GM23338 (cell line): Measurements from ENCODE around the gene CAMK2N2. TPM values are rescaled to one million over a fixed set of nuclear protein-coding genes. Genes with fewer than 3 reads are reported as not detected.

ENCODE experiments used
- ATAC-seq: fragments of 200-7000 bp; cut with Tn5 transposase; 3 replicates; pipeline ENCODE4 v1.9.1; 2020
- DNase-seq: peaks from one replicate; pipeline ENCODE4 v3.0.0-alpha.2; 2015; ENCODE audit warnings: low spot score
- H2AFZ ChIP-seq: fragments of 200-600 bp; sonication (generic); 2 replicates; pipeline ENCODE4 v1.8.0; 2016; ENCODE audit warnings: antibody characterized with exemption, mild to moderate bottlenecking, moderate library complexity
- H3F3A ChIP-seq: fragments of 200-600 bp; sonication (generic); replicated peaks from 2 replicates; pipeline ENCODE4 v1.8.0; 2017; ENCODE audit warnings: antibody characterized with exemption, mixed run types, low read depth
- H3K27ac ChIP-seq: fragments of 200-600 bp; sonication (generic); 2 replicates; pipeline ENCODE4 v1.6.1; 2016; ENCODE audit warnings: low read depth
- H3K27me3 ChIP-seq: fragments of 200-600 bp; sonication (generic); 2 replicates; pipeline ENCODE4 v1.8.0; 2016; ENCODE audit warnings: mild to moderate bottlenecking, mixed run types, moderate library complexity; ENCODE audit not compliant: insufficient read depth
- H3K36me3 ChIP-seq: fragments of 200-600 bp; sonication (generic); 2 replicates; pipeline ENCODE4 v1.8.0; 2016; ENCODE audit warnings: mild to moderate bottlenecking; ENCODE audit not compliant: insufficient read depth
- H3K4me1 ChIP-seq: fragments of 200-600 bp; sonication (generic); 2 replicates; pipeline ENCODE4 v1.8.0; 2016; ENCODE audit warnings: mild to moderate bottlenecking, moderate library complexity; ENCODE audit not compliant: insufficient read depth
- H3K4me2 ChIP-seq: fragments of 200-600 bp; sonication (generic); 2 replicates; pipeline ENCODE4 v1.7.1; 2017; ENCODE audit warnings: mixed run types
- H3K4me3 ChIP-seq: fragments of 200-600 bp; sonication (generic); 2 replicates; pipeline ENCODE4 v1.6.1; 2016; ENCODE audit warnings: mixed run types
- H3K79me2 ChIP-seq: fragments of 200-600 bp; sonication (generic); replicated peaks from 2 replicates; pipeline ENCODE4 v1.8.0; 2017; ENCODE audit warnings: mild to moderate bottlenecking; ENCODE audit not compliant: insufficient read depth
- H3K9me2 ChIP-seq: fragments of 200-600 bp; sonication (generic); 2 replicates; pipeline ENCODE4 v1.8.0; 2017; ENCODE audit not compliant: insufficient read depth
- H4K20me1 ChIP-seq: fragments of 200-600 bp; sonication (generic); replicated peaks from 2 replicates; pipeline ENCODE4 v1.8.0; 2017; ENCODE audit warnings: mild to moderate bottlenecking; ENCODE audit not compliant: insufficient read depth
- H3K27ac Mint-ChIP-seq: 2 replicates; pipeline ENCODE4 v1.8.0; 2020; ENCODE audit warnings: inconsistent platforms, mild to moderate bottlenecking, moderate library complexity, mixed read lengths
- H3K27me3 Mint-ChIP-seq: 3 replicates; pipeline ENCODE4 v1.8.0; 2022; ENCODE audit warnings: low read depth, mild to moderate bottlenecking, moderate library complexity, mixed read lengths, inconsistent platforms; ENCODE audit not compliant: insufficient read depth, poor library complexity
- H3K36me3 Mint-ChIP-seq: 3 replicates; pipeline ENCODE4 v1.8.0; 2021; ENCODE audit warnings: low read depth, mild to moderate bottlenecking, inconsistent platforms, moderate library complexity, mixed read lengths
- H3K4me1 Mint-ChIP-seq: 3 replicates; pipeline ENCODE4 v1.8.0; 2020; ENCODE audit warnings: mild to moderate bottlenecking, inconsistent platforms, mixed read lengths
- H3K4me3 Mint-ChIP-seq: 3 replicates; pipeline ENCODE4 v1.8.0; 2021; ENCODE audit warnings: moderate library complexity, mild to moderate bottlenecking, inconsistent platforms, mixed read lengths
- H3K9me3 Mint-ChIP-seq: 3 replicates; pipeline ENCODE4 v1.8.0; 2020; ENCODE audit warnings: moderate library complexity, mild to moderate bottlenecking, inconsistent platforms, mixed read lengths
- CREB1 ChIP-seq: fragments of 250-450 bp; sonication (Bioruptor Pico); IDR thresholded peaks from 2 replicates; pipeline ENCODE4 v1.5.0; 2020; ENCODE audit warnings: low read depth, mild to moderate bottlenecking, moderate library complexity
- CTCF ChIP-seq, 2 experiments: fragments of 200-600 bp in 1 of 2; sonication (generic) in 1 of 2; conservative IDR thresholded peaks; 2 replicates each; pipeline versions ENCODE4 v1.5.1 to v1.6.1; 2016 to 2017; ENCODE audit warnings: antibody characterized with exemption in 2 of 2, low read depth in 2 of 2, mild to moderate bottlenecking in 2 of 2, moderate library complexity in 1 of 2
- ETS1 ChIP-seq: IDR thresholded peaks from 2 replicates; pipeline ENCODE4 v1.6.1; 2016; ENCODE audit warnings: antibody characterized with exemption
- EZH2 ChIP-seq: fragments of 200-600 bp; sonication (generic); IDR thresholded peaks from one replicate; pipeline ENCODE4 v1.8.0; 2017; ENCODE audit warnings: antibody characterized with exemption, mild to moderate bottlenecking, low read depth; ENCODE audit not compliant: unreplicated experiment
- EZH2phosphoT487 ChIP-seq: fragments of 200-600 bp; sonication (generic); IDR thresholded peaks from one replicate; pipeline ENCODE4 v1.8.1; 2018; ENCODE audit warnings: antibody characterized with exemption; ENCODE audit not compliant: unreplicated experiment
- REST ChIP-seq: IDR thresholded peaks from one replicate; pipeline ENCODE4 v1.6.1; 2018; ENCODE audit warnings: antibody characterized with exemption; ENCODE audit not compliant: unreplicated experiment
- ZNF114 ChIP-seq: fragments of 250-450 bp; sonication (Bioruptor Pico); IDR thresholded peaks from 2 replicates; pipeline ENCODE4 v1.5.0; 2020; ENCODE audit warnings: mild to moderate bottlenecking, moderate library complexity
- ZNF331 ChIP-seq: fragments of 250-450 bp; sonication (Bioruptor Pico); IDR thresholded peaks from 2 replicates; pipeline ENCODE4 v1.5.0; 2020; ENCODE audit warnings: low read depth, mild to moderate bottlenecking, moderate library complexity
- polyA plus RNA-seq: library from polyadenylated mRNA; unstranded; fragments of >200 nt; fragmentation: Nextera tagmentation; extraction: Ambion mirVana; gene quantifications from 2 replicates; pipeline ENCODE4 v1.2.1, GENCODE V29; 2016
- total RNA-seq: library from RNA; depleted of rRNA; stranded (reverse); fragments of >200 nt; shearing (Covaris generic); gene quantifications from 2 replicates; pipeline ENCODE4 v1.2.3, GENCODE V29; 2014

Gene CAMK2N2
- total and polyA plus RNA-seq, 2 experiments from 2014 or later = 0.32 to 1.3 TPM

GRCh38 chr3:184259878-184260723, 1.3 kb downstream of the CAMK2N2 start (continued):
- TF ChIP-seq ETS1 = no peak
- TF ChIP-seq CREB1 (CRISPR knock-in tag) = no peak
- TF ChIP-seq EZH2 = peak; percentile 77

- H3K4me2 ChIP-seq = peak overlapping the region; percentile 69; the same call in 1 of the 2 replicates
- peaks cover 3% of the 10 kb centered on the region; the same call in 1 of the 2 replicates for H3K4me1 ChIP-seq
- peaks cover 55% of the 10 kb centered on the region for H3K27me3 Mint-ChIP-seq
- no peaks in the 10 kb centered on the region for H3K9me2 ChIP-seq
- H3K27me3 ChIP-seq = peaks cover 66% of the 10 kb centered on the region
- H3K4me1 Mint-ChIP-seq = peaks cover 14% of the 10 kb centered on the region
- H4K20me1 ChIP-seq = peaks cover 24% of the 10 kb centered on the region
- peak overlapping the region; percentile 41; the same call in 1 of the 2 replicates for H3K4me3 ChIP-seq
- no peak overlapping the region for H3K27ac Mint-ChIP-seq
- H3K79me2 ChIP-seq = no peaks in the 10 kb centered on the region
- ATAC-seq = no peak
- H2AFZ ChIP-seq = no peak overlapping the region
- H3K36me3 Mint-ChIP-seq = peaks cover 8% of the 10 kb centered on the region; the same call in 1 of the 3 replicates
- H3K27ac ChIP-seq = no peak overlapping the region
- TF ChIP-seq REST = no peak
- no peak for DNase-seq
- H3K4me3 Mint-ChIP-seq = peak overlapping the region; percentile 65
- H3K9me3 Mint-ChIP-seq = no peaks in the 10 kb centered on the region; the same call in 1 of the 3 replicates
- H3K36me3 ChIP-seq = no peaks in the 10 kb centered on the region
- H3F3A ChIP-seq = peaks cover 15% of the 10 kb centered on the region
Measured at GRCh38 chr3:184259396-184259877, 1.9 kb downstream of the CAMK2N2 start.

- Histone ChIP-seq H3K79me2 (no peaks in the 10 kb centered on the region), H3K4me3 (no peak overlapping the region), H3K4me1 (peaks cover 3% of the 10 kb centered on the region; the same call in 1 of the 2 replicates), H2AFZ (no peak overlapping the region), H4K20me1 (peaks cover 24% of the 10 kb centered on the region), H3K9me2 (no peaks in the 10 kb centered on the region), H3K27ac (no peak overlapping the region), H3F3A (peaks cover 15% of the 10 kb centered on the region), H3K4me2 (no peak overlapping the region; the same call in 1 of the 2 replicates), H3K27me3 (peaks cover 61% of the 10 kb centered on the region), H3K36me3 (no peaks in the 10 kb centered on the region)
- H3K36me3 Mint-ChIP-seq = peaks cover 8% of the 10 kb centered on the region; the same call in 1 of the 3 replicates
- DNase-seq = no peak
- peaks cover 55% of the 10 kb centered on the region for H3K27me3 Mint-ChIP-seq
- H3K9me3 Mint-ChIP-seq = no peaks in the 10 kb centered on the region; the same call in 1 of the 3 replicates
- no peak for ATAC-seq
- H3K4me1 Mint-ChIP-seq = peaks cover 14% of the 10 kb centered on the region
- no peak overlapping the region for H3K27ac Mint-ChIP-seq
- peak overlapping the region; percentile 65; the same call in 2 of the 3 replicates for H3K4me3 Mint-ChIP-seq
- TF ChIP-seq EZH2 (no peak), EZH2phosphoT487 (no peak), CTCF (conservative IDR thresholded peaks at IDR 0.05; ENCODE audit: low read depth in 2 of 2) (no peak), ZNF114 (no peak), ZNF331 (CRISPR knock-in tag) (no peak), REST (no peak), CREB1 (CRISPR knock-in tag) (no peak)
Measured at GRCh38 chr3:184258926-184259325, 2.4 kb downstream of the CAMK2N2 start.
